A673 (cell line): Measurements from ENCODE around the gene FAM32A. TPM values are rescaled to one million over a fixed set of nuclear protein-coding genes. Genes with fewer than 3 reads are reported as not detected.

Experiments
- BruUV-seq: library from RNA; stranded (reverse); fragments of 400-500 nt; replicated peaks from 2 replicates; lab custom pipeline; 2021; lab: Mats Ljungman, UMichigan
- CTCF ChIA-PET: fragments of 300-600 bp; sonication (Branson Sonifier 250); formaldehyde crosslinking; loops from one replicate; lab custom pipeline; 2022; ENCODE audit warnings: antibody characterized with exemption; lab: Charles Lee
- POLR2A ChIA-PET: fragments of 300-600 bp; sonication (Branson Sonifier 250); formaldehyde crosslinking; loops from one replicate; lab custom pipeline; 2022; ENCODE audit warnings: antibody characterized with exemption; ENCODE audit not compliant: low non-redundant PET; lab: Charles Lee
- DNase-seq: peaks from one replicate; pipeline ENCODE4 v3.0.0-alpha.2; 2015; ENCODE audit warnings: low spot score
- H3K27ac ChIP-seq: fragments of 200-600 bp; sonication (generic); 2 replicates; pipeline ENCODE4 v1.5.1; 2016; ENCODE audit warnings: mixed run types, low read depth, mild to moderate bottlenecking, mixed read lengths, antibody characterized with exemption, low read length; ENCODE audit not compliant: poor library complexity, severe bottlenecking
- H3K27me3 ChIP-seq: fragments of 200-600 bp; sonication (generic); replicated peaks from 2 replicates; pipeline ENCODE4 v1.6.1; 2017; ENCODE audit warnings: mixed run types, low read depth, mild to moderate bottlenecking, mixed read lengths, antibody characterized with exemption, low read length; ENCODE audit not compliant: insufficient read depth, poor library complexity
- H3K36me3 ChIP-seq: fragments of 200-600 bp; sonication (generic); 2 replicates; pipeline ENCODE4 v1.6.1; 2016; ENCODE audit warnings: mixed run types, mild to moderate bottlenecking, mixed read lengths, antibody characterized with exemption, low read length; ENCODE audit not compliant: insufficient read depth, poor library complexity, severe bottlenecking
- H3K4me1 ChIP-seq: fragments of 200-600 bp; sonication (generic); 2 replicates; pipeline ENCODE4 v1.6.1; 2017; ENCODE audit warnings: mixed run types, mild to moderate bottlenecking, mixed read lengths, antibody characterized with exemption, low read length; ENCODE audit not compliant: insufficient read depth, poor library complexity, severe bottlenecking
- H3K4me3 ChIP-seq: fragments of 200-600 bp; sonication (generic); 2 replicates; pipeline ENCODE4 v1.5.1; 2016; ENCODE audit warnings: low read depth, mixed run types, mild to moderate bottlenecking, mixed read lengths, low read length; ENCODE audit not compliant: poor library complexity, severe bottlenecking
- H3K9me3 ChIP-seq: fragments of 200-600 bp; sonication (generic); 2 replicates; pipeline ENCODE4 v1.6.1; 2016; ENCODE audit warnings: mixed run types, low read depth, mild to moderate bottlenecking, mixed read lengths, antibody characterized with exemption, low read length; ENCODE audit not compliant: poor library complexity, severe bottlenecking
- EZH2 ChIP-seq: fragments of 200-600 bp; sonication (generic); IDR thresholded peaks from 2 replicates; pipeline ENCODE4 v1.6.1; 2017; ENCODE audit warnings: borderline replicate concordance, low read depth, mild to moderate bottlenecking, mixed read lengths, antibody characterized with exemption, low read length; ENCODE audit not compliant: poor library complexity, severe bottlenecking
- intact Hi-C: fragments of 100-400 bp; cut with micrococcal nuclease; formaldehyde crosslinking; loops from one replicate; pipeline ENCODE4 v1.10.0; 2022; ENCODE audit not compliant: unreplicated experiment
- total RNA-seq: library from RNA; stranded (reverse); gene quantifications from 2 replicates; pipeline ENCODE4 v1.2.3, GENCODE V29; 2021
- TF ChIP-seq, protein P1 (sequence below): fragments of 300-800, 200-600 bp; sonication (generic); conservative IDR thresholded peaks from 2 replicates; pipeline ENCODE4 v1.5.1; 2017; ENCODE audit warnings: low read depth, mild to moderate bottlenecking, antibody characterized with exemption, low read length, moderate library complexity, mixed read lengths

Gene FAM32A
- total RNA-seq, 1 experiment from 2014 or later: 93.2 TPM

- POLR2A ChIA-PET: no interaction called here
- no peaks in the 10 kb centered on the region for H3K4me1 ChIP-seq
- intact Hi-C loops: no loop called here
- no peaks in the 10 kb centered on the region for H3K9me3 ChIP-seq
- no peaks in the 10 kb centered on the region for H3K27me3 ChIP-seq
- CTCF ChIA-PET: no interaction called here
- H3K27ac ChIP-seq: no peak overlapping the region
- no peak for TF ChIP-seq EZH2
- TF ChIP-seq, protein P1, sequence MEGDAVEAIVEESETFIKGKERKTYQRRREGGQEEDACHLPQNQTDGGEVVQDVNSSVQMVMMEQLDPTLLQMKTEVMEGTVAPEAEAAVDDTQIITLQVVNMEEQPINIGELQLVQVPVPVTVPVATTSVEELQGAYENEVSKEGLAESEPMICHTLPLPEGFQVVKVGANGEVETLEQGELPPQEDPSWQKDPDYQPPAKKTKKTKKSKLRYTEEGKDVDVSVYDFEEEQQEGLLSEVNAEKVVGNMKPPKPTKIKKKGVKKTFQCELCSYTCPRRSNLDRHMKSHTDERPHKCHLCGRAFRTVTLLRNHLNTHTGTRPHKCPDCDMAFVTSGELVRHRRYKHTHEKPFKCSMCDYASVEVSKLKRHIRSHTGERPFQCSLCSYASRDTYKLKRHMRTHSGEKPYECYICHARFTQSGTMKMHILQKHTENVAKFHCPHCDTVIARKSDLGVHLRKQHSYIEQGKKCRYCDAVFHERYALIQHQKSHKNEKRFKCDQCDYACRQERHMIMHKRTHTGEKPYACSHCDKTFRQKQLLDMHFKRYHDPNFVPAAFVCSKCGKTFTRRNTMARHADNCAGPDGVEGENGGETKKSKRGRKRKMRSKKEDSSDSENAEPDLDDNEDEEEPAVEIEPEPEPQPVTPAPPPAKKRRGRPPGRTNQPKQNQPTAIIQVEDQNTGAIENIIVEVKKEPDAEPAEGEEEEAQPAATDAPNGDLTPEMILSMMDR: no peak
- no peak overlapping the region for H3K4me3 ChIP-seq
- H3K36me3 ChIP-seq: peaks cover 15% of the 10 kb centered on the region
- no TSS peak for BruUV-seq
- DNase-seq: no peak
Measured at GRCh38 chr19:16210168-16210567, 25.0 kb downstream of the FAM32A start.

DNA sequence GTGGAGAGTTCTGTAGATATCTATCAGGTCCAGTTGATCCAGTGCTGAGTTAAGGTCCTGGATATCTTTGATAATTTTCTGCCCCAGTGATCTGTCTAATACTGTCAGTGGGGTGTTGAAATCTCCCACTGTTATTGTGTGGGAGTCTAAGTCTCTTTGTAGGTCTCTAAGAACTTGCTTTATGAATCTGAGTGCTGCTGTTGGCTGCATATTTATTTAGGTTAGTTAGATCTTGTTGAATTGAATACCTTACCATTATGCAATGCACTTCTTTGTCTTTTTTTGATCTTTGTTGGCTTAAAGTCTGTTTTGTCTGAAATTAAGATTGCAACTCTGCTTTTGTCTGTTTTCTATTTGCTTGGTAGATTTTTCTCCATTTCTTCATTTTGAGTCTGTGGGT lies 27.9 kb downstream of the FAM32A start:
- H3K27me3 ChIP-seq: no peaks in the 10 kb centered on the region
- H3K4me3 ChIP-seq: no peak overlapping the region
- intact Hi-C loops: no loop called here
- peaks cover 20% of the 10 kb centered on the region for H3K36me3 ChIP-seq
- TF ChIP-seq, protein P1: no peak
- no peak for TF ChIP-seq EZH2
- H3K27ac ChIP-seq: no peak overlapping the region
- ChIA-PET POLR2A (no interaction called here), CTCF (no interaction called here)
- DNase-seq: no peak
- BruUV-seq: no TSS peak
- no peaks in the 10 kb centered on the region for H3K4me1 ChIP-seq
- no peaks in the 10 kb centered on the region for H3K9me3 ChIP-seq

GRCh38 chr19:16216744-16217670 lies 31.8 kb downstream of the FAM32A start:
- intact Hi-C loops: no loop called here
- H3K36me3 ChIP-seq: peaks cover 36% of the 10 kb centered on the region
- BruUV-seq: no TSS peak
- DNase-seq: no peak
- H3K4me3 ChIP-seq: no peak overlapping the region
- no peaks in the 10 kb centered on the region for H3K27me3 ChIP-seq
- H3K9me3 ChIP-seq: peaks cover 20% of the 10 kb centered on the region
- no peaks in the 10 kb centered on the region for H3K4me1 ChIP-seq
- no peak overlapping the region for H3K27ac ChIP-seq
- TF ChIP-seq EZH2: no peak
- ChIA-PET POLR2A (no interaction called here), CTCF (no interaction called here)
